HepG2 (cell line): Measurements from ENCODE around the gene THPO. TPM values are rescaled to one million over a fixed set of nuclear protein-coding genes. Genes with fewer than 3 reads are reported as not detected.

Source experiments
- ATAC-seq: fragments of 200-7000 bp; cut with Tn5 transposase; 3 replicates; pipeline ENCODE4 v1.9.1; 2020; ENCODE audit warnings: mild to moderate bottlenecking, moderate library complexity
- BruUV-seq: library from RNA; stranded (reverse); fragments of 400-500 nt; replicated peaks from 2 replicates; lab custom pipeline; 2021; lab: Mats Ljungman, UMichigan
- CTCF ChIA-PET: fragments of 300-600 bp; formaldehyde crosslinking; extraction: SDS; loops from one replicate; lab custom pipeline; 2021; ENCODE audit warnings: low total read pairs, inconsistent platforms, low intra/inter-chr PET ratio; lab: Yijun Ruan, JAX
- POLR2A ChIA-PET: fragments of 350-600 bp; sonication (Branson Sonifier 250); formaldehyde crosslinking; loops from one replicate; lab custom pipeline; 2020; ENCODE audit warnings: antibody characterized with exemption, inconsistent platforms; lab: Yijun Ruan, JAX
- DNase-seq: peaks from one replicate; pipeline ENCODE4 v3.0.0-alpha.2; 2015; ENCODE audit warnings: low spot score
- FAIRE-seq: peaks from 3 replicates; lab custom pipeline; 2011; peaks lifted over from hg19 to GRCh38; lab: Jason Lieb, UNC
- H2AFZ ChIP-seq: one replicate; pipeline ENCODE4 v1.6.1; 2011; ENCODE audit warnings: low read length, inconsistent platforms
- H3K27ac ChIP-seq: fragments of 300-600 bp; 3 replicates; pipeline ENCODE4 v1.8.0; 2011; ENCODE audit warnings: mixed run types, mild to moderate bottlenecking, mixed read lengths, low read length, inconsistent platforms; ENCODE audit not compliant: insufficient read depth; ENCODE audit errors: extremely low read length
- H3K27me3 ChIP-seq, 2 experiments: fragments of 200-600 bp in 1 of 2; 2 replicates in 1 of 2; 3 replicates in 1 of 2; pipeline versions ENCODE4 v1.6.0 to v1.8.0; 2011; ENCODE audit warnings: low read length in 2 of 2, mild to moderate bottlenecking in 2 of 2, moderate library complexity in 2 of 2, inconsistent platforms in 1 of 2; ENCODE audit not compliant: insufficient read depth in 2 of 2, control insufficient read depth in 1 of 2
- H3K36me3 ChIP-seq, 2 experiments: fragments of 200-600 bp in 1 of 2; replicated peaks in 1 of 2; 2 replicates in 1 of 2; 3 replicates in 1 of 2; pipeline versions ENCODE4 v1.5.1 to v1.8.0; 2011; ENCODE audit warnings: low read length in 2 of 2, inconsistent platforms in 1 of 2; ENCODE audit not compliant: insufficient read depth in 2 of 2, control insufficient read depth in 1 of 2
- H3K4me1 ChIP-seq: 2 replicates; pipeline ENCODE4 v1.5.1; 2012; ENCODE audit warnings: low read length, inconsistent platforms; ENCODE audit not compliant: insufficient read depth
- H3K4me2 ChIP-seq: 2 replicates; pipeline ENCODE4 v1.6.0; 2011; ENCODE audit warnings: low read depth, low read length, inconsistent platforms
- H3K4me3 ChIP-seq, 3 experiments: fragments of 200-600 bp in 1 of 3; sonication (generic), shearing (Covaris generic) in 1 of 3; replicated peaks in 1 of 3; 2 replicates each; pipeline ENCODE4 v1.5.1; 2011 to 2016; ENCODE audit warnings: low read length in 3 of 3, inconsistent platforms in 2 of 3, low read depth in 2 of 3, mild to moderate bottlenecking in 2 of 3, control low read depth in 1 of 3, mixed read lengths in 1 of 3; ENCODE audit not compliant: insufficient read depth in 1 of 3
- H3K79me2 ChIP-seq: one replicate; pipeline ENCODE4 v1.6.1; 2011; ENCODE audit warnings: low read length, inconsistent platforms; ENCODE audit not compliant: insufficient read depth
- H3K9ac ChIP-seq: 2 replicates; pipeline ENCODE4 v1.6.0; 2011; ENCODE audit warnings: mild to moderate bottlenecking, low read depth, low read length, inconsistent platforms; ENCODE audit not compliant: insufficient read depth
- H3K9me3 ChIP-seq: 2 replicates; pipeline ENCODE4 v1.5.1; 2012; ENCODE audit warnings: mild to moderate bottlenecking, low read length
- H4K20me1 ChIP-seq: 2 replicates; pipeline ENCODE4 v1.6.0; 2011; ENCODE audit warnings: inconsistent platforms, mild to moderate bottlenecking, low read length, moderate library complexity; ENCODE audit not compliant: insufficient read depth
- ATF1 ChIP-seq: IDR thresholded peaks from 2 replicates; pipeline ENCODE4 v1.6.1; 2016; ENCODE audit warnings: mild to moderate bottlenecking, control low read depth
- NKX3-1 ChIP-seq: sonication (generic); formaldehyde crosslinking; IDR thresholded peaks from 2 replicates; pipeline ENCODE4 v1.5.0; 2020; ENCODE audit warnings: missing genetic modification reagents
- NR2C2 ChIP-seq: sonication (generic); formaldehyde crosslinking; IDR thresholded peaks from 2 replicates; pipeline ENCODE4 v1.4.0; 2020; ENCODE audit warnings: missing genetic modification reagents, mild to moderate bottlenecking, moderate library complexity, borderline replicate concordance
- PAX8 ChIP-seq: sonication (generic); formaldehyde crosslinking; IDR thresholded peaks from 2 replicates; pipeline ENCODE4 v1.8.0; 2022; ENCODE audit warnings: mild to moderate bottlenecking, missing genetic modification reagents, borderline replicate concordance
- PAXIP1 ChIP-seq: sonication (generic); formaldehyde crosslinking; conservative IDR thresholded peaks from 2 replicates; pipeline ENCODE4 v1.4.0; 2020; ENCODE audit warnings: mild to moderate bottlenecking, missing genetic modification reagents, moderate library complexity
- SKIL ChIP-seq: sonication (generic); formaldehyde crosslinking; IDR thresholded peaks from 2 replicates; pipeline ENCODE4 v1.8.0; 2022; ENCODE audit warnings: missing genetic modification reagents, mild to moderate bottlenecking, moderate library complexity, borderline replicate concordance
- ZHX2 ChIP-seq, 2 experiments: sonication (generic) in 1 of 2; formaldehyde crosslinking in 1 of 2; IDR thresholded peaks; 2 replicates each; pipeline versions ENCODE4 v1.6.1 to v1.9.0; 2014 to 2022; ENCODE audit warnings: antibody characterized with exemption in 1 of 2, borderline replicate concordance in 1 of 2, inconsistent platforms in 1 of 2, low read depth in 1 of 2, missing genetic modification reagents in 1 of 2
- ZNF224 ChIP-seq: sonication (generic); formaldehyde crosslinking; IDR thresholded peaks from 2 replicates; pipeline ENCODE4 v1.5.0; 2020; ENCODE audit warnings: mild to moderate bottlenecking, missing genetic modification reagents
- ZNF337 ChIP-seq: sonication (generic); formaldehyde crosslinking; IDR thresholded peaks from 2 replicates; pipeline ENCODE4 v1.5.1; 2020; ENCODE audit warnings: missing genetic modification reagents, low read depth, mild to moderate bottlenecking, borderline replicate concordance
- ZNF503 ChIP-seq: sonication (generic); formaldehyde crosslinking; IDR thresholded peaks from 2 replicates; pipeline ENCODE4 v1.4.0; 2020; ENCODE audit warnings: missing genetic modification reagents
- WGBS: methylation state at CpG from one replicate; pipeline ENCODE4 v1.1.6; 2017; ENCODE audit warnings: low lambda C conversion rate; 5-methylcytosine and 5-hydroxymethylcytosine counted together
- in situ Hi-C: cut with HindIII; loops from 2 replicates; pipeline ENCODE4 v1.10.0; 2017; ENCODE audit warnings: low pct_unique_long_range_greater_than_20kb; ENCODE audit not compliant: extremely low pct_ligation_motif_present
- intact Hi-C: fragments of 100-400 bp; cut with micrococcal nuclease; formaldehyde crosslinking; loops from one replicate; pipeline ENCODE4 v1.10.0; 2022; ENCODE audit not compliant: unreplicated experiment
- polyA plus RNA-seq, 8 experiments: library from polyadenylated mRNA; depleted of rRNA in 3 of 8; stranded (reverse) in 7 of 8; unstranded in 1 of 8; fragments of >200 nt; fragmentation: Illumina TruSeq in 4 of 8; extraction: Trizol in 4 of 8; gene quantifications; 2 replicates each; pipeline versions ENCODE4 v1.2.1 to v1.2.3, GENCODE V29; 2011 to 2016; ENCODE audit warnings: low read depth in 4 of 8, missing spikeins in 1 of 8, mixed read lengths in 1 of 8; ENCODE audit not compliant: insufficient read depth in 1 of 8
- total RNA-seq, 5 experiments: library from RNA; depleted of rRNA; stranded (reverse); fragments of >200 nt; fragmentation: Illumina TruSeq; extraction: Trizol; gene quantifications; 2 replicates each; pipeline ENCODE4 v1.2.3, GENCODE V29; 2016; ENCODE audit warnings: low read depth in 1 of 5

THPO gene
- total and polyA plus RNA-seq, 2 of the 13 experiments (the other 11 are each of a cell fraction or from before 2014, with no cell fraction given): 2.8 to 4.8 TPM

- no TSS peak for BruUV-seq
- Histone ChIP-seq H4K20me1 (0 out of 2 replicates have a peak, but pooled peaks cover 3% of the 10 kb centered on the region), H2AFZ (no peak overlapping the region), H3K27ac (no peak overlapping the region), H3K27me3 (no peaks in the 10 kb centered on the region; a peak in 1 of 5 replicates), H3K9ac (no peak overlapping the region), H3K4me3 (no peak overlapping the region), H3K36me3 (peaks cover 8 to 36% of the 10 kb centered on the region in 2 experiments; a peak in 4 of 5 replicates), H3K79me2 (peaks cover 18% of the 10 kb centered on the region), H3K4me2 (no peak overlapping the region), H3K4me1 (peaks cover 26% of the 10 kb centered on the region), H3K9me3 (no peaks in the 10 kb centered on the region)
- FAIRE-seq: no peak
- no peak for ATAC-seq
- CTCF ChIA-PET: no interaction called here
- in situ Hi-C loops: no loop called here
- POLR2A ChIA-PET: no interaction called here
- WGBS: 99% methylated on average over 14 of the region's 14 CpGs
- DNase-seq: no peak
- intact Hi-C loops: no loop called here
- TF ChIP-seq ZNF224: no peak
- no peak for TF ChIP-seq SKIL (CRISPR knock-in tag)
- TF ChIP-seq ZNF503 (CRISPR knock-in tag): no peak
- no peak for TF ChIP-seq NR2C2
- no peak for TF ChIP-seq PAX8 (CRISPR knock-in tag)
- TF ChIP-seq ATF1: no peak
- no peak for TF ChIP-seq ZNF337 (CRISPR knock-in tag)
- TF ChIP-seq PAXIP1 (CRISPR knock-in tag): no peak
- TF ChIP-seq ZHX2 (IDR thresholded peaks at IDR 0.05; ENCODE audit: low read depth): no peak
- TF ChIP-seq ZHX2 (CRISPR knock-in tag; IDR thresholded peaks at IDR 0.05; ENCODE audit: borderline replicate concordance): no peak
- TF ChIP-seq NKX3-1 (CRISPR knock-in tag): no peak
Observed at GRCh38 chr3:184358921-184359350, 19.1 kb downstream of the THPO start.
